Measurements from ENCODE around the gene KRTAP12-4. TPM values are rescaled to one million over a fixed set of nuclear protein-coding genes. Genes with fewer than 3 reads are reported as not detected.
A peak's percentile ranks its signal among the peaks of the same experiment; 100 is the strongest.

The KRTAP12-4 gene
- total RNA-seq, 4 donors from 2014 or later: not detected

DNA sequence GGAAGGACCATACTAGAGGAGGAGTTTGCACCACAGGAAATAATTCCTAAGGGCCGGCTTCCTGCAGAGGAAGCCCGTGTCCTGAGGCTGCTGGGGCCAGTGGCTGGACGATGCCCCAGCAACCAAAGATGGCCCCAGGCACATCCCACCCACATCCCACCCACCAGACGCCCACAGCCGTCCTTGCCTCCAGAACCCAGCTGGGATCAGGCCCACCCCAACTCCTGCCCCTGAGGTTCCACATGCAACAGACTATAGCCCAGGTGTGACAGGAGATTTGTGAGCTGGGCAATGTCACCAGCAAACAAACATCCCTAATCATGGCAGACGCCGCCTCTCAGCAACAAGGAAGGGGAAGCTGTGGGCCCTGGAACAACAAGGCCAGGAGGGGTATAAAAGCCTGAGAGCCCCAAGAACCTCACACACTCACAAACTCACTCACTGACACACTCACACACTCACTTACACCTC, 27.8 kb downstream of the KRTAP12-4 start, which contains the start of gene KRTAP10-9:
Gene KRTAP10-9 (plus strand): TSS at position 421 of the 471 bp plus-strand sequence. CDS start 79 bp downstream, outside the sequence.
- Histone ChIP-seq H3K27me3 (peaks cover 0 to 37% (median 0%) of the 10 kb centered on the region in 4 donors), H3K9me3 (peaks cover 0 to 34% (median 32%) of the 10 kb centered on the region in 4 donors), H3K27ac (replicated peaks in 1 of 4) (no peak within 1 kb of the TSS), H3K36me3 (no peaks in the 10 kb centered on the region), H3K4me1 (peaks cover 0 to 5% (median 0%) of the 10 kb centered on the region in 4 donors), H3K4me3 (no peak within 1 kb of the TSS)
- TF ChIP-seq POLR2AphosphoS5 (IDR thresholded peaks at IDR 0.05) (no peak), EP300 (IDR thresholded peaks at IDR 0.05) (no peak), POLR2A (IDR thresholded peaks at IDR 0.05; ENCODE audit: low read depth) (no peak)
- TF ChIP-seq, protein P1, sequence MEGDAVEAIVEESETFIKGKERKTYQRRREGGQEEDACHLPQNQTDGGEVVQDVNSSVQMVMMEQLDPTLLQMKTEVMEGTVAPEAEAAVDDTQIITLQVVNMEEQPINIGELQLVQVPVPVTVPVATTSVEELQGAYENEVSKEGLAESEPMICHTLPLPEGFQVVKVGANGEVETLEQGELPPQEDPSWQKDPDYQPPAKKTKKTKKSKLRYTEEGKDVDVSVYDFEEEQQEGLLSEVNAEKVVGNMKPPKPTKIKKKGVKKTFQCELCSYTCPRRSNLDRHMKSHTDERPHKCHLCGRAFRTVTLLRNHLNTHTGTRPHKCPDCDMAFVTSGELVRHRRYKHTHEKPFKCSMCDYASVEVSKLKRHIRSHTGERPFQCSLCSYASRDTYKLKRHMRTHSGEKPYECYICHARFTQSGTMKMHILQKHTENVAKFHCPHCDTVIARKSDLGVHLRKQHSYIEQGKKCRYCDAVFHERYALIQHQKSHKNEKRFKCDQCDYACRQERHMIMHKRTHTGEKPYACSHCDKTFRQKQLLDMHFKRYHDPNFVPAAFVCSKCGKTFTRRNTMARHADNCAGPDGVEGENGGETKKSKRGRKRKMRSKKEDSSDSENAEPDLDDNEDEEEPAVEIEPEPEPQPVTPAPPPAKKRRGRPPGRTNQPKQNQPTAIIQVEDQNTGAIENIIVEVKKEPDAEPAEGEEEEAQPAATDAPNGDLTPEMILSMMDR (IDR thresholded peaks at IDR 0.05): no peak
- 68% methylated on average over 5 of the region's 7 CpGs for WGBS
- peak; percentile 45 for DNase-seq (ENCODE audit: extremely low spot score)
- intact Hi-C loops (cut with DNase I): no loop called here

GRCh38 chr21:44626262-44626661, 28.2 kb downstream of the KRTAP12-4 start:
- peak; percentile 64 for DNase-seq (ENCODE audit: extremely low spot score)
- WGBS: 66% methylated on average over 7 of the region's 10 CpGs
- Histone ChIP-seq H3K27me3 (peaks cover 0 to 37% (median 0%) of the 10 kb centered on the region in 4 donors), H3K36me3 (no peaks in the 10 kb centered on the region), H3K27ac (replicated peaks in 1 of 4) (no peak overlapping the region), H3K4me1 (peaks cover 0 to 5% (median 0%) of the 10 kb centered on the region in 4 donors), H3K4me3 (no peak overlapping the region), H3K9me3 (peaks cover 0 to 30% (median 27%) of the 10 kb centered on the region in 4 donors)
- intact Hi-C loops (cut with DNase I): no loop called here
- TF ChIP-seq EP300 (IDR thresholded peaks at IDR 0.05): no peak
- no peak for TF ChIP-seq POLR2A (IDR thresholded peaks at IDR 0.05; ENCODE audit: low read depth)
- TF ChIP-seq POLR2AphosphoS5 (IDR thresholded peaks at IDR 0.05): no peak
- TF ChIP-seq, protein P1 (IDR thresholded peaks at IDR 0.05): no peak

DNA sequence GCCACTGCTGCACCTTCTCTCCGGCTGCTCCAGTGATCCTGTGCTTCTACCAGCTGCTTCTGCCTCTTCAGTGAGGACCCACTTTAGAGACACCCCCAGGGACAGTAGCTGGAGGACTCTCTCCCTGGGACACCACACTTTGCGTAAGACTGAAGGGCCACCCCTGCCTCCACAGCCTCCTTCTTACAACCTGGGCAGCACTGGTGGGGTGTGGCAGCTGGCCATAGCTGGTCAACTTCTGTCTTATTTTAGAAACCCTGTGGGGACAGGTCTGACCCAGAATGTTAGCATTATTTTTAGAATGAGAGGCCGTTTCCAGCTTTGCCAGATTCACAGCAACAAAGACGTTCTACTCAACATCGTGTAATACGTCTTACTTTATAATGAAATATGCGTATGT, 28.7 kb downstream of the KRTAP12-4 start:
- H3K4me3 ChIP-seq: no peak overlapping the region
- intact Hi-C loops (cut with DNase I): no loop called here
- peaks cover 0 to 37% (median 0%) of the 10 kb centered on the region in 4 donors for H3K27me3 ChIP-seq
- TF ChIP-seq, protein P1 (IDR thresholded peaks at IDR 0.05): no peak
- TF ChIP-seq POLR2A (IDR thresholded peaks at IDR 0.05; ENCODE audit: low read depth) (no peak), POLR2AphosphoS5 (IDR thresholded peaks at IDR 0.05) (no peak), EP300 (IDR thresholded peaks at IDR 0.05) (no peak)
- peaks cover 0 to 5% (median 0%) of the 10 kb centered on the region in 4 donors for H3K4me1 ChIP-seq
- no peak overlapping the region for H3K27ac ChIP-seq (replicated peaks in 1 of 4)
- no peaks in the 10 kb centered on the region for H3K36me3 ChIP-seq
- peak; percentile 81 for DNase-seq (ENCODE audit: extremely low spot score)
- whole genome bisulfite sequencing: 82% methylated on average over 6 of the region's 7 CpGs
- peaks cover 0 to 25% (median 23%) of the 10 kb centered on the region in 4 donors for H3K9me3 ChIP-seq

- TF ChIP-seq POLR2AphosphoS5 (IDR thresholded peaks at IDR 0.05) (no peak), EP300 (IDR thresholded peaks at IDR 0.05) (no peak), POLR2A (IDR thresholded peaks at IDR 0.05; ENCODE audit: low read depth) (no peak)
- TF ChIP-seq, protein P1 (IDR thresholded peaks at IDR 0.05): no peak
- Histone ChIP-seq H3K9me3 (peaks cover 0 to 30% (median 16%) of the 10 kb centered on the region in 4 donors), H3K27ac (replicated peaks in 1 of 4) (no peak overlapping the region), H3K4me1 (peaks cover 0 to 5% (median 0%) of the 10 kb centered on the region in 4 donors), H3K27me3 (peaks cover 0 to 28% (median 0%) of the 10 kb centered on the region in 4 donors), H3K4me3 (no peak overlapping the region), H3K36me3 (no peaks in the 10 kb centered on the region)
- DNase-seq (ENCODE audit: extremely low spot score): no peak
- intact Hi-C loops (cut with DNase I): no loop called here
Observed at GRCh38 chr21:44623575-44623974, 30.9 kb downstream of the KRTAP12-4 start.
